SKM-1 (cell line): ENCODE data around the gene POLA2.
"Not testable (repeated sequence)": the region's sequence is repeated elsewhere in the genome, so short reads cannot be mapped to it uniquely, and the experiment has no call there.

Experiments
- DNase-seq: peaks from one replicate; lab custom pipeline; 2025; ENCODE audit not compliant: unreplicated experiment; lab: John Stamatoyannopoulos, UW

Gene POLA2

GRCh38 chr11:65329478-65329877, 67.7 kb downstream of the POLA2 start:
- no peak for DNase-seq

GRCh38 chr11:65329944-65330403, 68.2 kb downstream of the POLA2 start:
- DNase-seq, result peak; percentile 70

DNA sequence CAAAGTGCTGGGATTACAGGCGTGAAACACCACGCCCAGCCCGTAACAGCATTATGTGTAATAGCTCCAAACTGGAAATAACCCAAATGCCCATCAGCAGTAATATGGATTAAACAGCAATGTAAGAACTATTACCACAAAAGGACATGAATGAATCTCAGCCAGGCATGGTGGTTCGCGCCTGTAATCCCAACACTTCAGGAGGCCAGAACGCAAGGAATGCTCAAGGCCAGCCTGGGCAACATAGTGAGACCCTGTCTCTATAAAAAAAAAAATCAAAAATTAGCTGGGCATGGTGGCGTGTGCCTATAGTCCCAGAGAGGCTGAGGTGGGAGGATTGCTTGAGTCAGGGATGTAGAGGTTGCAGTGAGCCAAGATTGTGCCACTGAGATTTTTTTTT, 68.8 kb downstream of the POLA2 start:
- DNase-seq, result no peak

- not testable (repeated sequence) for DNase-seq
These were observed 70.8 kb downstream of the POLA2 start for GRCh38 chr11:65332591-65332990.

- DNase-seq, result no peak
These were observed 73.0 kb downstream of the POLA2 start for GRCh38 chr11:65334696-65335295.

DNA sequence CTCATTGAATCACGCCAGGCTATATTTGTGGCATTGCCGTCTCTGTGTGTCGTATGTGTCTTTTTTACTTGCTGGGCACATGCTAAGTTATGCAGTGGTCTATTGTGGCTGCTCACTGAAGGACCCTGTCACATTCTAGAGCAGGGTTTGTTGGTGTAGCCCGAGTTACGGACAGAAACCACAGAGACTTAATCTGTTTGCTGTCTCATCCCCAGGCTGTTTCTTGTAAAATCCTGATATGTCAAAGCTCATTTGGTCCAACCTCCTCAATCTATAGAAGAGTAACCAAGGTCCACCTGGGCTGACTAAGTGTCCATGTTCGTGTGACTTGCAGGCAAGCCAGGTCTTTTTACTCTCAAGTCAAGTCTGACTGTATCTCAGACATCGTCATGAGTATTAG, 76.9 kb downstream of the POLA2 start:
- DNase-seq, result no peak

DNA sequence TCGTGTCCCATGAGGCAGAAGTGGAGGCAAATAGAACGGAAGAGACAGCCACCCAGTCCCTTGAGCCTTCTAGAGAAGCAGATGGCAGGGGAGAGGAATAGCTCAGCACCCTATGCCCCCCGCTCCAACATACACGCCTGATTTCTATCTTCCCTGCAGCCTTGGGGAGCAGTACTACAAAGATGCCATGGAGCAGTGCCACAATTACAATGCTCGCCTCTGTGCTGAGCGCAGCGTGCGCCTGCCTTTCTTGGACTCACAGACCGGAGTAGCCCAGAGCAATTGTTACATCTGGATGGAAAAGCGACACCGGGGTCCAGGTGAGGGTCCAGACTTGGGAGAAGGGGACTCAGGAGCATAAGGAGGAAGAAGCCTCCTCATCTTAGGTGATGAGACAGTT, 78.5 kb downstream of the POLA2 start:
- DNase-seq, result no peak

DNA sequence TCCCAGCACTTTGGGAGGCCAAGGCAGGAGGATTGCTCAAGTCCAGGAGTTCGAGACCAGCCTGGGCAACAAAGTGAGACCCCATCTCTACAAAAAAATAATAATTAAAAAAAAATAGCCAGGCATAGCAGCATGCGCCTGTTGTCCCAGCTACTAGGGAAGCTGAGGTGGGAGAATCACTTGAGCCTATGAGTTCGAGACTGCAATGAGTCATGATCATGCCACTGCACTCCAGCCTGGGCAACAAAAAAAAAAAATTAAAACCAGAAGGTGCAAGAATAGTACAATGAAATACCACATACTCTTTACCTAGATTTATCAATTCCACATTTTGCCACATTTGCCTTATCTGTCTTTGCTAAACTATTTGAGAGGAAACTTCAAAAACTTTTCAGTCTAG, 80.1 kb downstream of the POLA2 start:
- DNase-seq, result no peak
